HG03139 (cell line): ENCODE results near the gene OR56A5.
"Not testable (repeated sequence)": the region's sequence is repeated elsewhere in the genome, so short reads cannot be mapped to it uniquely, and the experiment has no call there.

Experiments
- ATAC-seq: cut with Tn5 transposase; IDR thresholded peaks from one replicate; pipeline ENCODE4 v1.9.1; 2021; ENCODE audit not compliant: unreplicated experiment

Gene OR56A5, protein sequence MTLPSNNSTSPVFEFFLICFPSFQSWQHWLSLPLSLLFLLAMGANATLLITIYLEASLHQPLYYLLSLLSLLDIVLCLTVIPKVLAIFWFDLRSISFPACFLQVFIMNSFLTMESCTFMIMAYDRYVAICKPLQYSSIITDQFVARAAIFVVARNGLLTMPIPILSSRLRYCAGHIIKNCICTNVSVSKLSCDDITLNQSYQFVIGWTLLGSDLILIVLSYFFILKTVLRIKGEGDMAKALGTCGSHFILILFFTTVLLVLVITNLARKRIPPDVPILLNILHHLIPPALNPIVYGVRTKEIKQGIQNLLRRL

DNA sequence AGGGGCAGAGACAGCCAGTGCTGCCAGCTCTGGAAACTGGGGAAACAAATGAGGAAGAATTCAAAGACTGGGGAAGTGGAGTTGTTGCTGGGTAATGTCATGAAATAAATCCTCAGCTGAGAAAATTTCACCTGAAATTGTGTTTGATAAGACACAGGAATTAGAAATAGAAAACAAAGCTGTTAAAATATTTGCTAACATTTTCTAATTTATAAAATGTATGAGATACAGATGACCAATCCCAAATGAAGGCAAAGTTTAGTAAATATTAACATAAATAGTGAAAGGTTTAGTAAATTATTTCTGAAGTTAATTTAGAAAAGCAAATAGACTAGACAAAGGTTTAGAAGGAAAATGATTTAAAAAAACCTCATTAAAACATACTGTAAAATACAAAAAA is at the start of gene OR56A5:
TSS of gene OR56A5 (minus strand) at position 101 of the 400 bp plus-strand sequence. CDS start at position 101, 0 bp downstream.
- ATAC-seq = no peak

DNA sequence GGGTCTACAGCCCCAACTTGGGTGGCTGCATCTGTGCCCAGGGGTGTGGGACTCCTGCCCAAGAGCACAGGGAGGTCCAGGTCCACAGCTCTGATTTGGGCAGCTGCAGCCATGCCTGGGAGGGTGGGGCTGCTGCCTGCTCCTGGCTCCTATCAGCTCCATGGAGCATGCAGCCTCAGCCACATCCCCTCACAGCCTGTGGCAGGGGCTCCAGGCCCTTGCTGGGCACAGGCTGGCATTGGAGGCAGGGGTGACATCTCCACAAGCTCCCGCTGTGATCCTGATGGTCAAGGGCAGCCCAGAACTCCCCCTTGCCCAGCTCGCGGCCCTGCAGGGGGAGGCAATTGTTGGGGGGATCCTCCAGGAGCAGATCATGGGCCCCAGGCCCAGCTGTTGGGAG is 44.7 kb upstream of the OR56A5 start:
- ATAC-seq = no peak

DNA sequence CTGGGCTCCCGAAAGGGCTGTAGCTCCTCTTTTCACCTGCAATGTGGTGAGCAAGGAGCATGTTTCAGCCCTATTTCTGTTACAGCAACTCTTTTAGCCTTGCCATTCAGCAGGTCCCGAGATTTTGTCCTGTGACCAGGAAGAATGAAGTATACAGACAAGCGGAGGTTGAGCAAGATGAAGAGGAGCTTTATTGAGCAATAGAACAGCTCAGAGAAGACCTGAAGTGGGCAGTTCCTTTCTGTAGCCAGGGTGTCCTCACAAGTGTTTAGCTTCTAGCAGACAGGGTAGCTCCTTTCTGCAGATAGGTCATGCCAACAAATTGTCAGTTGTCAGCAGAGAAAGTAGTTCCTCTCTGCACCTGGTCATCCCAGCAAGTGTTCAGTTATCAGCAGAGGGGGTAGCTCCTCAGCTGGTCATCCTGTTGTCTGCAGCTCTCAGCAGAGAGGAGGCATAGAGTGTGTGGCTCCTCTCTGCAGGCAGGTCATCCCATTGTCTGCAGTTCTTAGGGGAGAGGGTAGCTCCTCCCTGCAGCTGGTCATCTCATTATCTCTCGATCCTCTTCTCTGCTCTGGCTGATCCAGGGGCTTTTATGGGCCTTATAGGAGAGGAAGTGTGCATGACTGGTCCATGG is 43.9 kb upstream of the OR56A5 start:
- ATAC-seq = no peak

DNA sequence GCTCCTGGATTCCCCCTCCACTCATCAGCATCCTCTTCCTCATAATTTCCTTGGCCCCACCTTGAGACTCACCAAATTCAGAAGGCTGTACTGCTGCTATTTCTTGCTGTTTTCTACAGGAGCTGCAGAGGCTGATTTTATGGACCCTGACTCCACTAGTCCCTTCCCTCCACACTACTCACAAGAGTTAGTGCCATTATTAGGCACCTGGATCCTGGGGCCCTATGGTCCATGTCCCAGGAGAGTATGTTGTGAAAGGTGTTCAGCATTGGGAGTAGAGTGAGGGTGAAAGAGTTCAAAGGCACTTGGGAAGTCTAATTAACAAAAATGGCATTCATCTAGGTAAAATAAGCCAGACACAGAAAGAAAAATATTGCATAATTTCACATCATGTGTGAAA is 38.6 kb upstream of the OR56A5 start, which contains the start of gene OR56A4:
TSS of gene OR56A4 (minus strand) at position 101 of the 400 bp plus-strand sequence. CDS start 3,954 bp downstream, outside the sequence.
- no peak for ATAC-seq

DNA sequence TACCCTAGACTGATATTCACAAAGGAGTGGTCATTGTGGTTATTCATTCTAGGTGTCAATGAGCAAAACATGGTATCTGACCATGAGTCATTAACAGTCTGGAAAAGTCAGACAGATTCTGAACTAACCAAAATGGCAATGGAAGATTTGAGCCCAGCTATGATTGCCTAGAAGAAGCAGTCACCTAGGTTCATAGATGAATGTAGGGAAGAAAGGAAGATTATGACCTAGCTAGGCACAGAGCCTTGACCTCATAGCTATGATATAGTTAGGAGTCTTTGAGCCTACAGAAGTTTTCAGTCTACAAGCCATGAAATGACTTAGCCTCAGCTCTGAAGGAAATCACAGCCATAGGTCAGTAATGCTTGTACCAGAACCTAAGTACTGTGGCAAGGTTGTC is 38.1 kb upstream of the OR56A5 start:
- ATAC-seq = no peak

DNA sequence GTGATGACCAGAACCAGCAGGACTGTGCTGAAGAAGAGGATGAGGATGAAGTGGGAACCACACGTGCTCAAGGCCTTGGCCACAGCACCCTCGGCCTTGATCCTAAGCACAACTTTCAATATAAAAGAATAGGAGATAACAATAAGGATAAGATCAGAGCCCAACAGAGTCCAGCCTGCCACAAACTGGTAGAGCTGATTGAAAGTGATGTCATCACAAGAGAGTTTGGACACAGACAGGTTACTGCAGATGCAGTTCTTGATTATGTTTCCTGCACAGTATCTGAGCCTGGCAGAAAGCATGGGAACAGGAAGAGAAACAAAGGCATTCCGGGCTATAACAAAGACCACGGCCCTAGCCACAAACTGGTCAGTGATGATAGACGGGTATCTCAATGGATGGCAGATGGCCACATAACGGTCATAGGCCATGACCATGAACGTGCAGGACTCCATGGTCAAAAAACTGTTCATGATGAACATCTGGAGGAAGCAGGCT is 34.0 kb upstream of the OR56A5 start:
- ATAC-seq = no peak

DNA sequence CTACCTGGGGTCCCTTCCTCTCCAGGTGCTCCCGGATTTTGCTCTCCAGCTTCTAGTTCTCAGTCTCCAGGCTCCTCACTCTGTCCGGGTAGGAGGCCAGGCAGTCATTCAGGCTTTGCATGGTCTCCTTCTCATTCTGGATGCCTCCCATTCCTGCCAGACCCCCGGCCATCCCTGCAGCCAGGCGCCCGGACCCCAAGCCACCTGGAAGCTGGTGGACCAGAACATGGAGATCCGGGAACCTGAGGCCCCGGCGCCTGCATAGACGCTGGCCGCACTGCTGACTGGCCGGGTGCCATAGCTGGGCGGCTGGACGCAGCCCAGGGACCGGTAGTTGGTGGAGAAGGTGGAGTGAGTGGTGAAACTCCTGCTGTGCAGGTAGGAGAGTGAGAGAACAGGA is 26.5 kb upstream of the OR56A5 start:
- no peak for ATAC-seq

DNA sequence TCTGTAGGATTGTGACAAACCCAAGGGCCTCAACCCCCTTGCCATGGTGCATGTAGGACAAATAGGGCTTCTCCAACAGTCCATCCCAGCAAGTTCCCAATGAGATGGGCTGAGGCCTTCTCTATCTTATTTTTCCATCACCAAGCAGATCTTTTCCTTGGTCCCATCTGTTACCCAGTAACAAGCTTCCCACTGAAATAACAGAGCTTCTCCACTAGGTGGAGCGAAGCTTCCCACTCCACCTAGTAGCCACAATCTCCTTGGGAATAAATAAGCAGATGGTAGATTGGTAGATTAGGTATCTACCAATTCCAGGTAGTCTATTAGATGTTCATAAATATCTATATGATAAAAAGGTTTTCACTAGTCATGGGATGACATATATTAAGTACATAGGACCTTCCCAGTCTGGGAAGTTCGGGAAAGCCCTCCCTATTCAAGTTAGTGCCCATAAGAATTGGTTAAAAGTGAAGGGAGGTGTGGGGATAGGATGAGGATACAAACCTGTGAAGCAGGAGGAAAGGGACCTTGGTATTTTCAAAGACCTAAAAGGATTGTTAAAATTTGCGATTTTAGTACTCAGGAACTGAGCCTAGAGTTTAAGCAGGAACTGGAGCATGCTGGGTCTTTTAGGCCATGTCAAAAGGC is 24.4 kb upstream of the OR56A5 start:
- no peak for ATAC-seq

DNA sequence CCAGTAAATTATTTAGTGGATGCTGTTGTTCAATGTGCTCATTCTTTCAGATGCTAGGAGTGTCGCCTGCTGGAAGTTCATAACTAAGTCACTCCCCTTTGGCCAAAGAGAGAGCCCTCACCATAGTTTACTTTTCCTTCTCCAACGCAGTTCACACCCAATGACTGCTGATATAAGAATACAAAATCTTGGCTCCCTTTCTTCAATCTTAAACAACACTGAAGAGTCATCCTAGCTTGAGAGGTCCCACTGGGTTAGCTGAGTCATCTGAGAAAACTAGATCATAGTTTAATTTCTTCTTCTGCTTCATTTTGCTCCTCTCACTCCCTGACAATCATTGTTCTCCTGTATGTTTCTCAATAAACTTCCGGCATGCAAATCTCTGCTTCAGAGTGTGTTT is 23.9 kb upstream of the OR56A5 start:
- no peak for ATAC-seq

DNA sequence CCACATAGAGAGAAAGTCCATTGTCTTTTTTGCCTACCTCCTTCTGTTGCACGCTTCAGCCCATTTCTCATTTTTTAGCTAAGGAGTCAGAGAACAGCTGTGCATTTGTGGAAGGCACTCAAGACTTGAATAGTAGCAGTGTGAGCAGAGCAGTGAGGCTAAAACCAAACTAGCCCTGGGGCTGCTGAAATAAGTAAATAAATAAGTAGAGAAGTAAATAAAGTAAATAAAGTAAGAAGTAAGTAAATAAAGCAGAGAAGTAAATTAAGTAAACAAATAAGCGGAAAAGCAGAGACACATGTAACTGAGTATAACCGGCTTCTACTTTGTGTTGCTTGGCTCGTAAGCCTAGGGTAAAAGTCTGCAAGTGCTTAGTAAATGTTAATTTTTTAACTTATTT is 20.9 kb upstream of the OR56A5 start:
- no peak for ATAC-seq

DNA sequence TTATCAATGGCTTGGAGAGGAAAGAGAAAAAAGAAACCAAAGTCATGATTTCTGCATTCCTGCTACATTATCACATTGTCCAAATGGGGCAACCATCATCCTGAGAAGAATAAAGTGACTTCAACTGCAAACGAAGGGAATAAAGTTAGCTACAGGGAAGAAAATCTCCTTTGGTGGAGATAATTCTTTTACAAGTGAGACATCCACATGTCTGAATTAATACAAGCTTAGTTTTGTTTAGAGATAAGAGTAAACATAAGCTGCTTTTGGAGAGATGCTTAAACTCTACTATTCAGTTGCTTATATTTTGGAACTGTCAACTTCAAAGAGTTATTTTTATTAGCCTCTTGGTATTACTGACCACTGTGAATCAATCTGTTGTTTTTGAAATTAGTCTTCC is 18.6 kb upstream of the OR56A5 start, which contains the start of gene OR52L1:
TSS of gene OR52L1 (minus strand) at position 101 of the 400 bp plus-strand sequence. CDS start at position 46, 55 bp downstream.
- no peak for ATAC-seq

DNA sequence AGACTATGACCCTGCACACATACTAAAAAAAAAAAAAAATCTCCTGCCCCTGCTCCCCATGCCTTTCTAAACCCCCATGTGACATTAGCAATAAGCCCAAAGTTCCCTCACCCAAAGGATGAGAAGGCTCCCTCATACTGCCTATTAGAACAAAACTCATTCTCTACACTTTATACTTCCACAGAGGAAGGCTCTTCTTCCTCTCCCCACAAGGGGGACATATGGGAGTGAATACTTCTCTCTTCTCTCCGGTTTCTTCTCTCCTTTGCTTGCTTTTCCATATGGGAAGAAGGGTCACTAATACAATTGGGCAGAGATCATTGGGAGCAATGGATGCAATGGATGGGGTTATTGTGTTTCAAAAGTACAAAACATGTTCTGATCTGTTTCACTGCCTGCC is 15.1 kb upstream of the OR56A5 start:
- ATAC-seq = no peak

DNA sequence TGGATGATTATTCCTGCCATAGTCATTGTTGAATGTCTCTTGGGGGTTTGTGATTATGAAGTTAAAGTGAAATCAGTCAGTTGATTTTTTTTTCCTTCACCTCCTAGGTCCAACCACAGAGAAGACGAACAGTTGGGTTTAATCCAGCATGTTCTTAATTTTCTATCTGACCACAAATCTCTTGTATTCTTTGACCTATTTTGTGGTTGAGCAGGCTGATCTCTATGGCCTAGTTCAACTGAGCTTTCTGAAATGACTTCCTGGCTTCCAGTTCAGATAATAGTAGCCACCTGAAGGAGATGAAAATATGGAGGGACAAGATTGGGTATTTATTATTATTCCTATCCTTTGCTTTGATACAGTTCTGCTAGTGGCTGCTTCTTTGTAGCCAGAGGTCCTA is 5.2 kb upstream of the OR56A5 start:
- ATAC-seq = no peak

DNA sequence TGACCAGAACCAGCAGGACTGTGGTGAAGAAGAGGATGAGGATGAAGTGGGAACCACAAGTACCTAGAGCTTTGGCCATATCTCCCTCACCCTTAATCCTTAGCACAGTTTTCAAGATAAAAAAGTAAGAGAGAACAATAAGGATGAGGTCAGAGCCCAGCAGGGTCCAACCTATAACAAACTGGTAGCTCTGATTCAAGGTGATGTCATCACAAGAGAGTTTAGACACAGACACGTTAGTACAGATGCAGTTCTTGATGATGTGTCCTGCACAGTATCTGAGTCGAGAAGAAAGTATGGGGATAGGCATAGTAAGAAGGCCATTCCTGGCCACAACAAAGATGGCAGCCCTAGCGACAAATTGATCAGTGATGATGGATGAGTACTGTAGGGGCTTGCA is 586 bp downstream of the OR56A5 start:
- ATAC-seq = no peak

DNA sequence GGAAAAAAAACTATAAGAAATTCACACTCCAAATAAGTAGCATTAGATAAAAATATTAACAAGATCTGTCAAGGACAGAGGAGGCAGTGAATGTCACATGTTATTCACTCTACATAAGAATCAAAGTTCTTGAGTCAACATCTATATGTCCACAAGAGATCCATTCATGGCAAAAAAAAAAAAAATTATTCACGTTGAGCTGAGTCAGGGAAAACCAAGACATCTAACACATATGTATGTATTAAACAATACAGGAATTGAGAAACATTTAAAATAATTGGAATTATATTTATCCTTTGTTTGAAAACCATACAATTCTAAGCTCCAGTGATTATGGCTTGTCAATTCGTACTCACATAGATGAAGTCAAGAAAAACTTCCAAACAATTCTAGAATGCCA is 1.3 kb downstream of the OR56A5 start:
- ATAC-seq = no peak

DNA sequence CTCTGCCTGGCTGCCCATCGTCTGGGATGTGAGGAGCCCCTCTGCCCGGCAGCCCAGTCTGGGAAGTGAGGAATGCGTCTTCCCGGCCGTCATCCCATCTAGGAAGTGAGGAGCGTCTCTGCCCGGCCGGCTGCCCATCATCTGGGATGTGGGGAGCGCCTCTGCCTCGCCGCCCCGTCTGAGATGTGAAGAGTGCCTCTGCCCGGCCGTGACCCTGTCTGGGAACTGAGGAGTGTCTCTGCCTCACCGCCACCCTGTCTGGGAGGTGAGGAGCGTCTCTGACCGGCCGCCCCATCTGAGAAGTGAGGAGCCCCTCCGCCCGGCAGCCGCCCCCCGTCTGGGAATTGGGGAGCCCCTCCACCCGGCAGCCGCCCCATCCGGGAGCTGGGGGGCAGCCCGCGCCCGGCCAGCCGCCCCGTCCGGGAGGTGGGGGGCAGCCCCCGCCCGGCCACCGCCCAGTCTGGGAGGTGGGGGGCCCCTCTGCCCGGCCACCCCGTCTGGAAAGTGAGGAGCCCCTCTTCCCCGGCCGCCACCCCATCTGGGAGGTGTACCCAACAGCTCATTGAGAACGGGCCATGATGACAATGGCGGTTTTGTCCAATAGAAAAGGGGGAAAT is 7.5 kb downstream of the OR56A5 start:
- ATAC-seq = not testable (repeated sequence)

DNA sequence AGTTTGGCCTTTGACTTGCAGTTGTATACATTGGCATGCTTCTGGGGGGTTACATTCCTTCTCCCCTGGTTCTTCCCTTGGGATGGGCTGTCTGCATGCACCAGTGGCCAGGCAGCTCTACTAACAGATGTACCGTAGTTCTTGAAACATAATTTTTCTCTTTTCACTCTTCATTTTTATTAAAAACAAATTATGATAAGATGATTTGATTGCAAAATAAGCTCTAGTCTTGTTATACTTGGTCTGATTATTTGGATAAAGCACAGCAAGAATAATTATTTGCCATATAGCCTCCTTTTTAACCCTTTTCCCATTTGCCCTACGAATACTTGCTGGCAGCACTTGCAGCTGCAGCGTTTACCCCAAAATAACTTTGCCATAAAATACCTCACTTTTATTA is 12.7 kb downstream of the OR56A5 start:
- ATAC-seq = no peak

DNA sequence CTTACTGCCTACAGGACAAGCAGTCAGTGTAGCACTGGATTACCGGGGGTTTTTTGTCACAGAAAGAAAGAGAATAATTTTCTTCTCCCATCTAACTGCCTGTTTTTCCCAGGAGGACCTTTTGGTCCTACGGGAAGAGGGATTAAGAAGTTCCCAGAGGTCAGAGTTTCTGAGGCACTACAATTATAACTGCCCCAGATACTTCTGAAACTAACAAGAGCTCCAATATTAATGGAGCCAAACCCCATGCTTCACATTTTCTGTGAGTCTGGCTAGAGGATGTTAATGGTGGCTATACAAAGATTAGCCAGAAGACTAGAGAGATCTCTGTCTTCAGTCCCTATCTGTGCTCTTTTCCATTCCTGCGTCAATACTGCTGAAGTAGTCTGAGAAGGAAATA is 26.3 kb downstream of the OR56A5 start, which contains the start of gene OR56A3:
TSS of gene OR56A3 (plus strand) at position 301 of the 400 bp plus-strand sequence. CDS start 5,096 bp downstream, outside the sequence.
- no peak for ATAC-seq

DNA sequence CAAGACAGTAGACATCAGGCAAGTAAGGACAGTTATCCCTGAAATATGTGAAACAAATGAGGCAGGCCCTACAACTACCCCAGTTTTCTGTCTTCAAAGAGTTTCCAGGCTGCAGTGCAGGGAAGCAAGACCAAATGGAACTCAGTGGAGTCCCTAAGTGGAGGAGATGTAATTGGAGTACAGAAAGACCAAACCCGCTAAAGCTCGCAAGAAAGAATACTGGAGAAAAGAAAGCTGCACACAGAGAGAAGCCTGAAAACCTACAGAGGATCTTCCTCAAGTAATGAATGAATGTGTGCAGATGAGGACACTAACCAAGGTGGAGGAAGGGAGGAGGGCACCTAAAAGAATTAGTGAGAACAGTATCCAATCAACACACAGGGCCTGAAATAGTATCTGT is 27.5 kb downstream of the OR56A5 start:
- ATAC-seq = no peak

DNA sequence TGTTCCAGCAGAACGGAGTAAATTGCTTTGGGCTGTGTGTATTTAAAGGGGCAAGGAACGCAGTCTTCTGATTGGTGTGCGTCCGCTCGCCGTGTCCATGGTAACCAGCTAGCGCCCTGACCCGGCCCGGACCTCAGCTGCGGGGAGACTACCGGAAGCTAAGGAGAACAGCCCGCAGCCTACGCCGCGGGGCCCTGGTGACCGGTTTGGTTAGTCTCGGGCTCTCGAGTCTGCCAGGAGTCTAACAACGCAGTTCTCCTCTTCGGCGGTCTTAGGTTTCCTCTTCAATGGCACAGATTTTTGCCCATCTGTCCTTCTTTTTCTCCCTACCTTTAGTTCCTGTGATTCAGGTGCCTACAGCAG is 29.7 kb downstream of the OR56A5 start:
- peak; percentile 95 for ATAC-seq

DNA sequence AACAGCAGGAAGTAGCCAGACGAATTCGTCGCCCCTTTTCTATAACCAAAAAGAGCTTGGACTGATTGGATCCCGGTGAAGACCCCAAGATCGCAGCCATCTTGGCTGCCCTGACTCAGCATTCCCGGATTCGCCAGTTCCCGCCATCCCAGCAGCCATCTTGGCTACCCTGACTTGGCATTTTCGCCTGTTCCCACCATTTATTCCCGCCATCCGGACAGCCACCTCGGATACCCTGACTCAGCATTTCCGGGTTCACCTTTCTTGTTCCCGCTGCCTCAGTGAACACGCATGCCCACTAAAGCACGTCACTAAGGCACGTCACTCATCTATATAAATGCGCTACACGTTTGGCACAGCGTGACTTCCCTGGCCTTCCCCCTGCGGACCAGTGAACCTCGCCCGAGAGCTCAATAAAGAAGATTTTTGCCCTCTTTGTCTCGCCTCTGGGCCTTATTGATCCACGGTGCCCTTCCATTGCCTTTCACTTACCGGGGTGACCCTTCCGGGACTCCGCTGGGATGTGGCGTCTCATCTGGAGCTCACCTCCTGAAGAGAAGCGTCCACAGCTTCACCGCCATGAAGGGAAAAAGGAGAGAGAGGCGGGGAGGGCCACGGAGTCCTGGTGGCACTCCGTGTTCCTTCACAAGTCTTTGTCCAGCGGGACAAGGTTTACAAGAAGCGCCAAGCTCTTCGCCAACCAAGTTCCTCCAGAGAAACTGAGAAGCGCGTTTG is 30.3 kb downstream of the OR56A5 start:
- ATAC-seq = peak; percentile 44
